T-cell (primary cell): ENCODE measurements around the gene CELSR1. TPM values are rescaled to one million over a fixed set of nuclear protein-coding genes. Genes with fewer than 3 reads are reported as not detected.

ENCODE experiments used
- ATAC-seq, 4 experiments: fragments of 200-7000 bp in 3 of 4; fragments of 150-1000 bp in 1 of 4; cut with Tn5 transposase; replicated peaks in 1 of 4; 1 replicate in 3 of 4; 2 replicates in 1 of 4; pipeline ENCODE4 v1.10.0; 2021; ENCODE audit warnings: moderate library complexity in 3 of 4, mild to moderate bottlenecking in 2 of 4, moderate number of reproducible peaks in 1 of 4
- CTCF ChIA-PET, 2 donors: fragments of 300-600 bp; sonication (Branson Sonifier 250); formaldehyde crosslinking; loops; one replicate each; lab custom pipeline; 2022; ENCODE audit warnings: antibody characterized with exemption in 2 of 2; lab: Charles Lee
- POLR2A ChIA-PET, 2 donors: fragments of 300-600 bp; sonication (Branson Sonifier 250); formaldehyde crosslinking; loops; one replicate each; lab custom pipeline; 2022; ENCODE audit warnings: antibody characterized with exemption in 2 of 2; lab: Charles Lee
- DNase-seq, 35 experiments: peaks; one replicate each; pipeline versions ENCODE4 v3.0.0 to v3.0.0-alpha.2; 2013 to 2023
- H3K27ac ChIP-seq: one replicate; pipeline ENCODE4 v1.5.1; 2013; ENCODE audit warnings: low read length
- H3K27me3 ChIP-seq, 2 experiments: replicated peaks in 1 of 2; 1 replicate in 1 of 2; 2 replicates in 1 of 2; pipeline versions ENCODE4 v1.6.1 to v1.7.0; 2013; ENCODE audit warnings: low read length in 1 of 2, mixed read lengths in 1 of 2; ENCODE audit not compliant: control insufficient read depth in 2 of 2, insufficient read depth in 2 of 2; ENCODE audit errors: extremely low read depth in 1 of 2
- H3K36me3 ChIP-seq, 2 donors: 1 replicate in 1 of 2; 2 replicates in 1 of 2; pipeline versions ENCODE4 v1.6.1 to v1.7.0; 2013; ENCODE audit warnings: low read length in 1 of 2; ENCODE audit not compliant: control insufficient read depth in 2 of 2, insufficient read depth in 1 of 2; ENCODE audit errors: extremely low read depth in 1 of 2
- H3K4me1 ChIP-seq, 2 experiments: 1 replicate in 1 of 2; 2 replicates in 1 of 2; pipeline versions ENCODE4 v1.6.1 to v1.7.0; 2013; ENCODE audit warnings: low read length in 2 of 2, mixed read lengths in 1 of 2; ENCODE audit not compliant: insufficient read depth in 2 of 2, control insufficient read depth in 1 of 2; ENCODE audit errors: extremely low read depth in 1 of 2
- H3K4me3 ChIP-seq, 2 donors: 1 replicate in 1 of 2; 2 replicates in 1 of 2; pipeline versions ENCODE4 v1.5.1 to v1.7.0; 2013; ENCODE audit warnings: mild to moderate bottlenecking in 2 of 2, low read length in 1 of 2, moderate library complexity in 1 of 2; ENCODE audit not compliant: control insufficient read depth in 1 of 2; ENCODE audit errors: extremely low read depth in 1 of 2
- H3K9me3 ChIP-seq: 2 replicates; pipeline ENCODE4 v1.7.0; 2013
- H3K27ac Mint-ChIP-seq, 2 donors: one replicate each; pipeline ENCODE4 v1.8.0; 2020 to 2021; ENCODE audit warnings: mild to moderate bottlenecking in 2 of 2, mixed read lengths in 2 of 2
- H3K27me3 Mint-ChIP-seq, 2 donors: one replicate each; pipeline ENCODE4 v1.8.0; 2021 to 2022; ENCODE audit warnings: mixed read lengths in 2 of 2
- H3K36me3 Mint-ChIP-seq: one replicate; pipeline ENCODE4 v1.8.0; 2021; ENCODE audit warnings: mixed read lengths
- H3K4me1 Mint-ChIP-seq, 3 donors: one replicate each; pipeline ENCODE4 v1.8.0; 2020 to 2022; ENCODE audit warnings: mixed read lengths in 3 of 3, mild to moderate bottlenecking in 1 of 3
- H3K4me3 Mint-ChIP-seq, 3 donors: one replicate each; pipeline ENCODE4 v1.8.0; 2020 to 2022; ENCODE audit warnings: mild to moderate bottlenecking in 3 of 3, mixed read lengths in 3 of 3, moderate library complexity in 3 of 3
- H3K9me3 Mint-ChIP-seq, 3 donors: one replicate each; pipeline ENCODE4 v1.8.0; 2020 to 2022; ENCODE audit warnings: mixed read lengths in 3 of 3
- WGBS: methylation state at CpG from one replicate; pipeline ENCODE4 v1.1.5; 2013; ENCODE audit warnings: missing lambda C conversion rate; ENCODE audit not compliant: insufficient coverage; 5-methylcytosine and 5-hydroxymethylcytosine counted together
- total RNA-seq, 35 experiments: library from RNA in 6 of 35; stranded (reverse) in 6 of 35; fragments of 120-200 nt in 1 of 35; gene quantifications; one replicate each; pipeline versions ENCODE4 v1.2.1 to v1.2.4 and lab custom pipeline; 2013 to 2026

The CELSR1 gene
- total RNA-seq, 5 donors from 2014 or later (not counting 1 experiment from before 2014, with no cell fraction given) = 1.1 to 2.7 (median 1.6) TPM

DNA sequence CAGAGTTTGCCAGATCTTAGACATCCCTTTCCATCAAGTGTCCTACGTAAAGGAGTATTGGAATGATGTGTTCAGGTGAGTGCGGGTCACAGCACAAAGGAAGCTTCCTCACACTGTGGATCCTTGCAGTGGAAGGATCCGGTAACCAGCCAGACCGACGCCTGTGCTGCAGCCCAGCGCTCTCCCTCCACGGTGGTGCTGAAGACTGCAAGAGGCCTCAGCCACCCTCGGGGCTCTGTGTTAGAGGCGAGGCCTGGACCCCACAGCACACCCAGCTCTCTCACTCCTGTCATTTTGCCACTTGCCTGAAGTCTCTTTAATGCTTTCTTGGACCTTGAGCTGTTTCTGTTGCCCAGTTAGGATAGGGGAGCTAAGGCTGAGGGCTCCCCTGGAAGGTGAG is 199.6 kb downstream of the CELSR1 start:
- Histone ChIP-seq H3K4me3 (no peak overlapping the region), H3K36me3 (peaks cover 0 to 48% of the 10 kb centered on the region in 2 donors), H3K27ac (no peak overlapping the region), H3K27me3 (no peaks in the 10 kb centered on the region), H3K9me3 (no peaks in the 10 kb centered on the region), H3K4me1 (peaks cover 0 to 30% of the 10 kb centered on the region in 2 experiments)
- Mint-ChIP-seq H3K27me3 (no peaks in the 10 kb centered on the region), H3K36me3 (peaks cover 32% of the 10 kb centered on the region), H3K27ac (no peak overlapping the region), H3K9me3 (no peaks in the 10 kb centered on the region), H3K4me1 (peaks cover 46 to 51% (median 49%) of the 10 kb centered on the region in 3 donors), H3K4me3 (peak overlapping the region; percentile 22 to 96 (median 93))
- no peak for ATAC-seq
- DNase-seq = no peak
- 93% methylated on average over 7 of the region's 9 CpGs for WGBS
- CTCF ChIA-PET = no interaction called here
- POLR2A ChIA-PET = no interaction called here

DNA sequence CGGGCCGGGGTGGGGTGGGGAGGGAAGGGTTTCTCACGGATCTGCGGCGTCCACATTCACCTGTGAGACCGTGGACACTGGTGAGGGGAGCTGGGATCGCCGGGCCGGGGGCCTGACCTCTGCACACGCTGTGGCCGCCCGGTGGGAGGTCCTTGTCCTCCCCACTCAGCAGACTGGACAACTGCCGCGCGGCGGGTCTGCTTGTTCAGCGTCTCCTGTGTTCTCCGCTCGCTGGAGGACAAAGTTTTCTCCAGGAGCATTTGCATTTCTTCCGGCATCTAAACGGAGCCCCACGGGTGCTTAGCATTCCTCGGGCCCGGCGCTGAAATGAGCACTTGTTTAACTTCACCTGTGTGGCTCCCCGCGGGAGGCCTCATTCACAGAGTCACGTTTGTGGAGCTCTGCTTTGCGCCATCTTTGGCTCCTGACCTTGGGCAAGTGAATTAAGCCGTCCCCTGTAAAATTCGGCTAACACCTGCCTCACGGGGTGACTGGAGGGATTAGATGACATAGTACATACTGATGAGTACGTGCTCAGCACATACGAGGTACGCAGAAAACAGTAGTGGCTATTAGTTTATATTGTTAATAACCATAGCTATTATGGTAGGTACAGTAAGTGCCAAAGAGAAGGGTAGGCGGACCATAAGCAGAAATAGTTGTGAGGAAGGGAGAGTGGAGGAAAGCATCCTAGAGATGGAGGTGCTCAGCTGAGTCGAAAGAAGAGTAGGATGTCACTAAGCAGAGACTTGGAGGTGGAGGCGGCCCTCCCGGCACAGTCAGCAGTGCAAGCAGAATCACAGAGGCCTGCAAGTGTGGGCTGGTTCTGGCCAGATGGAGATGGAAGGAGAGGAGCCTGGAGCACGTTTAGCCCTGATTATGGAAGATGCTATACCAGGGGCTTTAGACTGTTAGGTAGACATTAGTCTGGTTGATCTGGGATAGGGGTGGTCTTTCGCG is 201.0 kb downstream of the CELSR1 start:
- DNase-seq (peak in 6 of 35 experiments; percentile 4 to 17 (median 7)), ATAC-seq (peak in 3 of 4 experiments; percentile 2 to 24 (median 8))
- peaks cover 28% of the 10 kb centered on the region for H3K36me3 Mint-ChIP-seq
- H3K27ac Mint-ChIP-seq = peak overlapping the region; percentile 87 to 89
- ChIA-PET CTCF (interaction anchor here in 1 of 2 donors (1.6 kb wide), 1 partner anchor 31 kb away, joined by 3 read pairs; no protein-coding TSS in a partner anchor), POLR2A (interaction anchor here in 1 of 2 donors (0.7 kb wide), 1 partner anchor 668 kb away, joined by 5 read pairs; no protein-coding TSS in a partner anchor)
- Histone ChIP-seq H3K4me3 (peak overlapping the region; percentile 96), H3K36me3 (peaks cover 0 to 34% of the 10 kb centered on the region in 2 donors), H3K27ac (peak overlapping the region; percentile 34), H3K4me1 (peaks cover 0 to 30% of the 10 kb centered on the region in 2 experiments), H3K9me3 (no peaks in the 10 kb centered on the region), H3K27me3 (no peaks in the 10 kb centered on the region)
- peak overlapping the region; percentile 93 to 96 (median 96) for H3K4me3 Mint-ChIP-seq
- 9% methylated on average over 32 of the region's 42 CpGs for WGBS
- H3K9me3 Mint-ChIP-seq = no peaks in the 10 kb centered on the region
- peaks cover 43 to 49% (median 46%) of the 10 kb centered on the region in 3 donors for H3K4me1 Mint-ChIP-seq
- H3K27me3 Mint-ChIP-seq = no peaks in the 10 kb centered on the region

DNA sequence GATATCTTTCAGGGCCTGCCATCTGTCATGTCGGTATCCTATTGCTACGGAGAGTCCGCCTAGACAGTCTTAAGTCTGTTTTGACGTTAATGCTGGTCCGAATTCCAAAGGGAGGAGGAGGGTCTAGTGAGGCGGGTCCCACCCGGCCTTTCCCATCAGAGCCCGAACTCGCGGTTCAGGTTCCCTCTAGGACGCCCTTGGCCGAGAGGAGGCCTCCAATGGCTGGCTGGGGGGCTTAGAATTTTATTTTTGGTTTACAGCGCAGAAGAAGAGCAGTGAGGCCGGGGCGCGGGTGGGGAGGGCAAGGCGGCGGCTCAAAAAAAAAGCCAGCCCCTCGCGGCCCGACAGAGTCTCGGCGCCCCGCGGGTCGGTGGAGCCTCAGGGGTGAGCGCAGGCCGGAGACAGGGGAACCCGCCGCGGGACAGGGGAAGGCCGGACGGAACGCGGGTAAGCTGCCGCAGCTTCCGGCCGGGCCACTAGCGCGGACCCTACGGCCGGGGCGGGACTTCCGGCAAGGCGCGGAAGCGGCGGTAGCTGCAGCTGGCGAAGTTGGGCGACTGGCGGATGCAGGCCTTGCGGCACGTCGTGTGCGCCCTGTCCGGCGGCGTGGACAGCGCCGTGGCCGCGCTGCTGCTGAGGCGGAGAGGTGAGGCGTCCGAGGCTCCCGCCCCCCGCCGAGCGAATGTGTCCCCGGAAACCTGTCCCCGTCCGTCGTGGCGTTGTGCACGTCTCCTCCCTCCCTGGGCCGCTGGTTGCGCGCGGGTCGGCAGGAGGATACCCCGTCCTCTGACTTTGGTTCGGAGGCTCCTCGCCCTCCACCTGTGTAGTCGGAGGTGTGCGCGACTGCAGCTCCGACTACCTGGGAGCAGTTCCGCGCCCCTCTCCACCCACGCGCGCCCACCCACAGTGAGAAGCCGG is 202.0 kb downstream of the CELSR1 start, which contains the start of gene TRMU:
TRMU (plus strand) TSS at position 514 of the 918 bp plus-strand sequence; CDS start at position 565, 51 bp downstream.
- ChIA-PET CTCF (interaction anchor here in 1 of 2 donors (0.7 to 1.6 kb wide), 2 partner anchors 32 to 203 kb away, joined by 3 to 5 read pairs; no protein-coding TSS in a partner anchor), POLR2A (interaction anchor here in 1 of 2 donors (0.7 kb wide), 1 partner anchor 667 kb away, joined by 5 read pairs; no protein-coding TSS in a partner anchor)
- Histone ChIP-seq H3K27me3 (no peaks in the 10 kb centered on the region), H3K4me1 (peaks cover 0 to 30% of the 10 kb centered on the region in 2 experiments), H3K4me3 (peak within 1 kb of the TSS; percentile 96), H3K27ac (peak within 1 kb of the TSS; percentile 62), H3K36me3 (peaks cover 0 to 28% of the 10 kb centered on the region in 2 donors), H3K9me3 (no peaks in the 10 kb centered on the region)
- Mint-ChIP-seq H3K36me3 (peaks cover 28% of the 10 kb centered on the region), H3K4me1 (peaks cover 42 to 45% (median 43%) of the 10 kb centered on the region in 3 donors), H3K4me3 (peak within 1 kb of the TSS; percentile 93 to 96 (median 96)), H3K27ac (peak within 1 kb of the TSS; percentile 91 to 97), H3K27me3 (no peaks in the 10 kb centered on the region), H3K9me3 (no peaks in the 10 kb centered on the region)
- ATAC-seq = peak; percentile 82 to 91 (median 89)
- WGBS = under 1% methylated on average over 64 of the region's 93 CpGs
- DNase-seq = peak; percentile 34 to 80 (median 59)

DNA sequence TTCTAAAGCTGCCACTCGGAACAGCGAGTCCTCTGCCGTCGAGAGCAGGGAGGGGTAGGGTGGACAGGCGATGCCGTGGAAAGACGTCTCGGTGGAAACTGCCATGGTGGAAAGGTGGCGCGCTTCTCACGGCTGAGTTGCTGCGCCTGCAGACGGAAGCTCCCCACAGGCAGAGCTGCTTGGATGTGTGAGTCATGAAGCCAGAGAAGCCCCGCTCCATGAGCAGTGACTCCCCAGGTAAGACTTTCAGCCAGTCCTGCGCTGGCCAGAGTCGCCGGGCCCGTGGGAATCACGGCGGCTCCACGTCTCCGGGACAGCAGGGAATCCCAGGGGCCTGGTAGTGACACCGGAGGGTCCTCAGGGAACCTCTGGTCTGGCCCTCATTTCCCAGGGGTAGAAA is 205.9 kb downstream of the CELSR1 start:
- Histone ChIP-seq H3K4me3 (no peak overlapping the region), H3K9me3 (no peaks in the 10 kb centered on the region), H3K4me1 (peaks cover 0 to 14% of the 10 kb centered on the region in 2 experiments), H3K27me3 (no peaks in the 10 kb centered on the region), H3K27ac (no peak overlapping the region), H3K36me3 (no peaks in the 10 kb centered on the region)
- Mint-ChIP-seq H3K4me1 (peaks cover 9 to 13% (median 10%) of the 10 kb centered on the region in 3 donors), H3K27ac (no peak overlapping the region), H3K36me3 (peaks cover 3% of the 10 kb centered on the region), H3K4me3 (no peak overlapping the region), H3K27me3 (no peaks in the 10 kb centered on the region), H3K9me3 (no peaks in the 10 kb centered on the region)
- POLR2A ChIA-PET = no interaction called here
- DNase-seq (no peak), ATAC-seq (no peak)
- CTCF ChIA-PET = no interaction called here
- WGBS = over 99% methylated on average over 23 of the region's 23 CpGs

DNA sequence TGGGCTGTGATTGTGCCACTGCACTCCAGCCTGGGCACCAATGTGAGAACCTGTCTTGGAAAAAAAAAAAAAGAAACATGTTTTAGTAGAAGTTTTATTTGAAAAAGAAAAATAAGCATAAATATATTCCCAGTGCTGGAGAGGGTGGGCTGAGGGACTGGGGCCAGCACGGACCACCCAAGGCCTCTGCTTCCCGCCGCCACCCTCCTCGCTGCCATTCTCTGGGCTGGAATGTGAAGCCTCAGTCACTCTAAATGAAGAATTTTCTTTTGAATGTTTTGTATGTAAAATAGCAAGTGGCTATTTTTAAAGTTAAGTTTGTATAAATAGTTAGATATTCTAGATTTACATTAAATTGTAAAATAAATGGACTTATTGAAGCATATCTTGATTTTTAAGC is 207.0 kb downstream of the CELSR1 start:
- H3K27me3 ChIP-seq = no peaks in the 10 kb centered on the region
- Mint-ChIP-seq H3K27me3 (no peaks in the 10 kb centered on the region), H3K27ac (no peak overlapping the region), H3K4me1 (peaks cover 5 to 9% (median 6%) of the 10 kb centered on the region in 3 donors), H3K36me3 (no peaks in the 10 kb centered on the region), H3K9me3 (no peaks in the 10 kb centered on the region), H3K4me3 (no peak overlapping the region)
- WGBS = 100% methylated on average over 3 of the region's 4 CpGs
- no peaks in the 10 kb centered on the region for H3K36me3 ChIP-seq
- CTCF ChIA-PET = no interaction called here
- POLR2A ChIA-PET = no interaction called here
- ATAC-seq (no peak), DNase-seq (no peak)
- no peak overlapping the region for H3K4me3 ChIP-seq
- H3K4me1 ChIP-seq = peaks cover 0 to 9% of the 10 kb centered on the region in 2 experiments
- no peak overlapping the region for H3K27ac ChIP-seq
- H3K9me3 ChIP-seq = no peaks in the 10 kb centered on the region
